Stimulated activated CD4-positive, alpha-beta T cell treated with anti-CD3 and anti-CD28 coated beads, Interleukin-1b, Interleukin-23, amount 100 ng/mL, for 4 hours (primary cell): ENCODE results near the gene NOTCH1.
"Not testable (repeated sequence)": the region's sequence is repeated elsewhere in the genome, so short reads cannot be mapped to it uniquely, and the experiment has no call there.

Experiments
- DNase-seq, 2 donors: peaks; one replicate each; pipeline ENCODE4 v3.0.0-alpha.2; 2020; ENCODE audit warnings: low read depth in 2 of 2

NOTCH1 gene

DNA sequence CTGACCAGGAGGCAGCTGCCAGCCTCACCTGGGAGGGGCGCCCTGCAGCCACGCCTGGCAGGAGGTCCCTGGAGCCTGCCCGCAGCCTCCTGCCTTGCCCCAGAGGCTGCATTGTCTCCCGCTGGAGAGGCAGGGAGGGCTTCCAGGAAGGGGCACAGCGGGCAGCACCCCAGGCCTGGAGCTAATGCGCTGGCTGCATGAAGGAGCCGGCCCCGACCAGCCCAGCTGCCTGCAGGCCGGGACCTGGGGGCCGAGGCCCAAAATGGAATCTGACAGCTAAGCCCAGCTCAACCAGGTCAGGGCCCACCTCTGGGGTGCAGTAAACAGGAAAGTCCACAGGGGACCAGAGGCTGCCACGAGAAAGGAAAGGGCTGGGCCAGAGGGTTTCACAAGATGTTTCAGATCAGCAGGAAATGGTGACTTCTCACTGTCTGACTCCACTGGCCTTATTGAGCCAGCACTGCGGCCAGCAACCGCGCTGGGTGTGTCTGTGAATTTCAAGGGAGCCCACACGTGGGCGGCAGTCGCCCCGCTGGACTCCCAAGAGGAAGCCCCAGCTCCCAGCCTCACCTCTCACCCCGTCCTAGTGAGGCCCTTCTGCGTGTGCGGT lies 18.6 kb upstream of the NOTCH1 start:
- no peak for DNase-seq

DNA sequence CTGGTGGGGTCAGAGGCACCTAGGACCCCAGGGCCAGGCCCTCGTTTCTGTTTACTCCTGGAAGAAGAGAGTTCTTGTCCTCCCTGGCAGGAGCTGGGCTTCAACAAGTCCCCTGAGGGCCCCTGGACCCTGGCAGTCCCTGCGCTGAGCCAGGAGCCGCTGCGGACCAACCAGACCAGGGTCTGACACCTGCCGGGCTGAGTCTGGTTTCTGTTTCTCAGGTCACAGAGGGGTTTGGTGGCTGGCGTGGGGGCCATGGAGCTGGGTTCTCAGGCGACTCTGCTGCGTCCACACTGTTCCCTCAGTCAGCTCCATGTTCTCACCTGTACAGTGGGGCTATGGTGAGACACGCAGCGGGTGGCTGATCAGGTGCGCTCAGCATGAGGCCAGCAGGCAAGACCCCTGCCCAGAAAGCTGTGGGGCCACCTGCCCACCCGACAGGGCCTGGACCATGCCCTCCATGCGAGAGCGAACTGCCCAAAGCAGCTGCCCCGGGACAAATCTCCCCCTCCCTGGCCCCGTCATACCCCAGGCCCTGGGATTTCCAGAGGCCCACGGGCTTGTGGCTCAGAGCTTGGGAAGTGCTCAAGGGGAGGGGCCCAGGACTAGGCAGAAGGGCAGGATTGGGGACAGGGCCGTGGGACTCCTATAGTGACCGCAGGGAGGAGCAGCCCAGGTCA lies 17.9 kb upstream of the NOTCH1 start:
- DNase-seq: no peak

DNA sequence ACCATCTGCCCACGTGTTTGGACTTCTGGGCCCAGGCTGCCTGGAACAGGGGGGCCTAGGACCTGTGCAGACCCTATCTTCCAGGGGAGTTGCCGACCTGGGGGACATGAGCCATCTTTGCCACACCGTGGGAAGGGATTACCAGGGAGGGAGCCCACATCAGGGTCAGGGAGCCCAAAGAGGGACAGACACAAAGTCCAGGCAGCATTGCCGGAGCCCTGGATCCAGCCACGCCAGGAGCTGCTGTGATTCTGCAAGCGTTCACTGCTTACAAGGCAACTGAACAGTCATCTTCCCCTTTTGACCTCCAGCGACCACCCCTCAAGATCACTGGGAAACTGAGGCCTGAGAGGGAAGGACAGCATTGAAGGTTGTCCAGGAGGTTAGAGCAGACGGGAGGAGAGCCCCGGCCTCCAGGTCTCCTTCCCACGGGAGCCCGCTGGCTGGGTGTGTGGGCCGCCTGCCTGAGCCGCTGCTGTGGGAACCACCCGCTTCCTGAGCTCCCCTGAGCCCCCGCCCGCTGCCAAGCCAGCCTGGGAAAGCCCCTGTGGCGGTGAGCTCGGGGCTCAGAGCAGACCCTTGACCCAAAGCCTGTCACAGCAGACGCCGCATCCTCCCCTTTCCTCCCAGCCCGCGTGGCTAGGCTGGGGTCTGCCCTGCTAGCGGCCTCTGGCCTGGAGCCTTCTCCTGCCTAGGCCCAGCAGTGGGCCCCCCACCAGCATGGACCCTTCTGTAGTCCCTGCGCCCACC lies 17.1 kb upstream of the NOTCH1 start:
- no peak for DNase-seq

DNA sequence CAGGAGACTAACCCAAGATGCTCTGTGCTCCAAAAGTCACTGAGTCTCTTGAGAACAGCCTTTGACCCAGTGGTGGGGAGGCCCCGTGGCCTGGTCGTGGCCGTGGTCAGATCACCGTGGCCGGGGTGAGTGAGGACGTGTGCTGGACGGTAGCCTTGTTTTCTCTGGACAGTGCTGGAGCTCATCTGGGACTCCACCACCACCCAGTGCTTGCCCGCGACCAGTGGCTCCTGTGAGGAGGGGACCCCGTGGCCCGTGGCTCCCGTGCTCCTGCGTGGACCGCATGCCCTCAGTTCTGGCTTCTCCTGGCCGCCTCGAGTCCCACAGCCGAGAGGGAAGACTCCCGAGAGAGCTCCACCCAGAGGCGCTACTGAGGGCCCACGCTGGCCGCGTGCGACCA lies 15.9 kb upstream of the NOTCH1 start:
- no peak for DNase-seq

DNA sequence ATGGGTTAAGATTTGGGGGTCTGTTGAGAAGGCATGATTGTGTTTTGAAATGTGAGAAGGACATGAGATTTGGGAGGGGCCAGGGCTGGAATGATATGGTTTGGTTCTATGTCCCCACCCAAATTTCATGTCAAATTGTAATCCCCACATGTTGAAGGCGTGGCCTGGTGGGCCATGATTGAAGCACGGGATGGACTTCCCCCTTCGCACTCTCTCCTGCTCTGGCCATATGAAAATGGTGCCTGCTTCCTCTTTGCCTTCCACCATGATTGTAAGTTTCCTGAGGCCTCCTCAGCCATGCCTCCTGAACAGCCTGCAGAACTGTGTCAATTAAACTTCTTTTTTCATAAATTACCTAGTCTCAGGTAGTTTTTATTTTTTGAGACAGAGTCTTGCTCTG lies 14.7 kb upstream of the NOTCH1 start:
- no peak for DNase-seq

DNA sequence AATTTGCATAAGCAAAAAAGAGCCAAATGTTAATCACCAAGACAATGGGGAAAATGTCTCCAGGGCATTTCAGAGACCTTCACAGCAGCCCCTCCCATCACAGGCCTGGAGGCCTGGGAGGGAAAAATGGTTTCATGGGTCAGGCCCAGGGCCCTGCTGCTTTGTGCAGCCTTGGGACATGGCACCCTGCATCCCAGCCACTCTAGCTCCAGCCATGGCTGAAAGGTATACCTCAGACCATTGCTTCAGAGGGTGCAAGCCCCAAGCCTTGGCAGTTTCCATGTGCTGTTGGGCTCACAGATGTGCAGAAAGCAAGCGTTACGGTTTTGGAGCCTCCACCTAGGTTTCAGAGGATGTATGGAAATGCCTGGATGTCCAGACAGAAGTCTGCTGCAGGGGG lies 13.5 kb upstream of the NOTCH1 start:
- DNase-seq: not testable (repeated sequence)

DNA sequence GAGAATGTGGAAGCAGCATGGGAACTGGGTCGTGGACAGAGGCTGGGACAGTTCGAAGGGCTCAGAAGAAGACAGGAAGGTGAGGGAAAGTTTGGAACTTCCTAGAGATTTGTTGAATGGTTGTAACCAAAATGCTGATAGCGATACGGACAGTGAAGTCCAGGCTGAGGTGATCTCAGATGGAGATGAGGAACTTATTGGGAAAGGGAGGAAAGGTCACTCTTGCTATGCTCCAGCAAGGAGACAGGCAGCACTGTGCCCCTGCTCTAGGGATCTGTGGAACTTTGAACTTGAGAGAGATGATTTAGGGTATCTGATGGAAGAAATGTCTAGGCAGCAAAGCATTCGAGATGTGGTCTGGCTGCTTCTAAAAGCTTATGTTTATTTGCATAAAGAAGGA lies 13.0 kb upstream of the NOTCH1 start:
- DNase-seq: not testable (repeated sequence)

DNA sequence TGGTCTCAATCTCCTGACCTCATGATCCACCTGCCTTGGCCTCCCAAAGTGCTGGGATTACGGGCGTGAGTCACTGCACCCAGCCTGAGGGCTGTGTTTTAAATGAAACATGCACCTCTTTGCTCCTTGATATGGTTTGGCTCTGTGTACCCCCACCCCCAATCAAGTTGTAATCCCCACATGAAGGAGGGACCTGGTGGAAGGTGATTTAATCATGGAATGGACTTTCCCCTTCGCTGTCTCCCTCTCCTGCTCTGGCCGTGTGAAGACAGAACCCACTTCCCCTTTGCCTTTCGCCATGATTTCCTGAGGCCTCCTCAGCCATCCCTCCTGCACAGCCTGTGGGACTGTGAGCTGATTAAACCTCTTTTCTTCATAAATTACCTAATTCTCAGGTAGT lies 12.5 kb upstream of the NOTCH1 start:
- DNase-seq: no peak

DNA sequence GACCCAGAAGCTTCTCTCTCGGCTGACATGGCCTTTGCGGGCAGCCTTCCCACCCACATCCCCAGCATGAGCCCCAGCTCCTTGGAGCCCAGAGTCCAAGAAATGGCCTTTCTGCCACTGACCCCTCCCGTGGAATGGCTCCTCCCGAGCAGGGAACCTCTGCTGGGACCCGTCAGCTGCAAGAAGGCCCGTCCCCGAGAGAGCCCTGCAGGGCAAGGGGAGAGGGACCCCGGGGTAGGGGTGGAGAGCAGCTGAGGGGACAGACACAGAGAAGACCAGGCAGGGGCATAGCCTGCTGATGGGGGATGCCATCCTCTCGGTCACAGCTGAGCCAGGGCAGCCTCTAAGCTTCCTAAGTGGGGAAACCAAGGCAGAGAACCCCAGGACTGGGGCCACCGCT lies 11.2 kb upstream of the NOTCH1 start:
- no peak for DNase-seq

DNA sequence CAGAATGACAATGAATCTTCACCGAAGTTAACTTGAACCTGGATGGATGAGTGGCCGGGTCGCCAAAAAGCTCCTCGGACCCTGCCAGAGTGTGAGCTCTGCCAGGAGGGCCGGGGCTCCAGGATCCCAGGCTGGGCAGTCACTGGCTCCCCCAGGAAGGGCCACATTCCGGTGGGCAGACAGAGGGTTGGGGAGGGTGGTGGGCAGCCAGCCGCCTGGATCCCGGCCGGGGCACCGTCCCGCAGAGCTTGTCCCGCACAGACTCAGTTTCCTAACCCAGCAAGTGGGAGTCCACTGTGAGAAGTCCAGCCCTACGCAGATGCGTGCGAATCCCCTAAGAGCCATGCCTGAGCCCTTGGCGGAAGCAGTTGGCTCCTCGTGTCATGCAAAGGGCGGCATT lies 10.3 kb upstream of the NOTCH1 start:
- DNase-seq: no peak

DNA sequence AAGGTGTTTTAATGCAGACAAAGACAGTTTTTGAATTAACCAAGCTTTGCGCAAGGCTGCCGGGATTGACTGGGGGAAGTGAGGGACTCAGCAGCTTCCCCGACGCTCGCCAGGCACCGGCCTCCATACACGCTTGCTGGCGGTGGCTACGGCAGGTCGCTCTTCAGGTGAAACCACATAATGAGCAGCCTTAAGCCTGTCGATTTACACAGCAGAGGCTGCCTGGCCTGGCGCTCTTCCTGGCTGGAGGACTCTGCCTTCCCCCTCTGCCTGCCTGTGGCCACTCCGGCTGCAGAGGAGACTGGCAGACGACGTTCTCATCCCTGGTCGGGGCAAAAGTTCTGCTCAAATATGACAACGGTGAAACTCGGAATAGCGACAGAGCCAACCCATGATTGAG lies 9.0 kb upstream of the NOTCH1 start:
- DNase-seq: no peak

DNA sequence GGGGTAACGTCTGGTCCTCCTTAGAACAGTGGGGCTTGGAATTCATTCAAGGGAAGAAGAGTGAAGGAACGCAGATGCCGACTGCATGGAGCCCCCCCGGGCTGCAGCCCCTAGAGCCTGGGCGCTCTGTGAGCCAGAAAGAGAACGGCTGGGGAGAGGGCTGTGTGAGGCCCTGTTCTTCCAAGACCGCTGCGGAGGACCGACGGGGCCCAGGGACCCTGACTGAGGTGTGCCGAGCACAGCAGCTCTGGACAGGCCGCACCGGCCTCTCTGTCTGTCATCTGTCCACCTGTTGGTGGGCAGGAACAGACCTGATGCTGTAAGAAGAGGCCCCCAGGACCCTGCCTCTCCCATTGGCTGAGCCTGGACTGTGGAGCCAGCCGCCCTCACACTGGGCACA lies 7.7 kb upstream of the NOTCH1 start:
- DNase-seq: no peak

DNA sequence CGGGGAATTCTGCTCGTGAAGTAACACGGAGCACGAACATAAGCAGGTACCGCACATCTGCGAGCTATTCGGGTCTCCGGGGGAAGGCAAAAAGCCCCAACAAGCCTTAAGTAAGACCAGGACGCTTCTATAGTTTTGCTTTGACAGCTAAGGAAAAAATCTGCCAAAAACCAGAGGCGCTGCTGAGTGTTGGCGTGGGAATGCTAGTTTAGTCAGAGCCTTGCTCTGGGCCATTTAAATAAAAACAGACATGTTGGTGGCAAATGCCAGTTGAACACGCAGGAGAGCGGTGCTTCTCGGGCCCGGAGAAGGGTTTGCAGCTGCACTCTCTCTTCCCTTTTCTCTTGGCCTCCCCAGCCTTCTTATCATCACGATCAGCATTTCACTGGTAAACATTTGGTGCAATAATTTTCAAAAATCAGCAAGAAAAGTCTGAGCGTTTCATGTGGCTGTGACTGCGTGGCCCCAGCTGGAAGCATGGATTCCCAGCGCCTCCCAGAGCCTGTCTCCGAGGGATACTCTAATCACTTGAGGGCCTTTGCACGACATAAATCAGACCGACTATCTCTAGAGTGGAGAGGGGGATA lies 6.4 kb upstream of the NOTCH1 start:
- DNase-seq: no peak

DNA sequence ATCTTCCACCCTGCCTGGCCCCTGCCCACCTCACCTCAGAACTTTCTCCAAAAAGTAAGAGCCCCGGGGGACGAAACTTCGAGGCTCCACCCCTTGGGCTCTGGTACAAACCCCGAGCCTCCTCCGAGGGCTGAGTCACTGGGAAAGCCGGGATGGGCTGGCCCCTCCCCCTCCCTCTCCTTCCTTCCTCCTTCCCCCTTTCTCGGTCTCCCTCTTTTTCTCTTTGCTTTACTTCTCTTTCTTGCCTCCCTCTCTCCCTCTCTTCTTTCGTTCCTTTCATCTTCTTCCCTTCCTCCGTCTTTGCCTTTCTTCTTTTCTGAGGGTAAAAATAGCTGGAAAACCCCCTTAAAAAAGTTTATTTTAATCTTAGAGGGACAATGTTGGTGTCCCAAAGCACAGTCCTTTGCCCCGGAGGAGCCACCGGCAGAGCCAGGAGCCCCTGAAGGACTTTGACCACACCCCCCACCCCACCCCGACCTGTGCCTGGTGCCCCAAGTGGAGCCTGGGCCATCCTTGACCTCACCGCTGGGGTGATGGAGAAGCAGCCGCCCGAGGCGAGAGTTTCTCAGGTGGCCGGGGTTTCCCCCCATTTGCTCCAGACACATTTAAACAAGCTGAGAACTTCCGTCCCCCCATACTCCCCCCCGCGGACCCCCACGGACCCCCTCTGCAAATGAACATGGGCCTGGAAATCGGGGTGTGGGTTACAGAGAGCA lies 5.7 kb upstream of the NOTCH1 start:
- DNase-seq: no peak

DNA sequence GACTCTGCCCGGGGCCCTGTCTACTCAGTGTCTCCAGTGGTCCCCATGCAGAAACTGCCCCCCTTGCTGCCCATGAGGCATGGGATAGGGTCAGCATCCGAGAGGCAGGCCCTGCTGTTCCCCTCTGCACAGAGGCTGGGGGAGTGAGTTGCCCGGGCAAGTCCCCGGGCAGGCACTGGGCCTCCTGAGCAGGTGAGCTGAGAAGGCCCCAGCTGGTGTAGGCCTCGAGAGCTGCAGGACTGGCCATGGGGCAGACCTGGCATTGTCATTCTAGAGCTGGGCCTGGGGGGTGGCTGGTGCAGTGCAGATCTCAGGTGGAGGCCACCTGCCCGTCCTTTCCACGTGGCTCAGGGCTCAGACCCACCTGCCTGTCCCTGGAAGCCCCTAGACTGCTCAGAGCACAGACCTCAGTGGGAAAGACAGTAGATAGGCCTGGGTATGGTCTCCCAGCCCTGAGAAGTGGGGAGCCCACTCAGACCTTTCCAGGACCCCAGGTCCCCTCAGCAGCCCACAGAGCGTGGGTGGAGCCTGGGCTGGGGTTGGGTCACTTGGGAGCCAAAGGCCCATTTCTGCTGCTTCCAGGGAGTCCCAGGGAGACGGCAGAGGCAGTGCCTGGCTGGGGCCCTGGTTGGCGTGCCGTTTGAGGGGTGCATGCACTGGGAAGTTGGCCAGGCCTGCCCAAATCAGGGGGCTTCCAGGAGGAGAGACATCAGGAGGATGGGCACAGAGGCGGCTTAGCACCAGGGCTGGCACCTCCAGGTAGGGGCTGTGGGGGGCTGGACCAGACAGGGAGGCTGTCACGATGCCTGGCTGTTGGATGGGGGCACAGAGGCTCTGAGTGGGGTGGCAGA lies 4.8 kb upstream of the NOTCH1 start:
- DNase-seq: no peak

DNA sequence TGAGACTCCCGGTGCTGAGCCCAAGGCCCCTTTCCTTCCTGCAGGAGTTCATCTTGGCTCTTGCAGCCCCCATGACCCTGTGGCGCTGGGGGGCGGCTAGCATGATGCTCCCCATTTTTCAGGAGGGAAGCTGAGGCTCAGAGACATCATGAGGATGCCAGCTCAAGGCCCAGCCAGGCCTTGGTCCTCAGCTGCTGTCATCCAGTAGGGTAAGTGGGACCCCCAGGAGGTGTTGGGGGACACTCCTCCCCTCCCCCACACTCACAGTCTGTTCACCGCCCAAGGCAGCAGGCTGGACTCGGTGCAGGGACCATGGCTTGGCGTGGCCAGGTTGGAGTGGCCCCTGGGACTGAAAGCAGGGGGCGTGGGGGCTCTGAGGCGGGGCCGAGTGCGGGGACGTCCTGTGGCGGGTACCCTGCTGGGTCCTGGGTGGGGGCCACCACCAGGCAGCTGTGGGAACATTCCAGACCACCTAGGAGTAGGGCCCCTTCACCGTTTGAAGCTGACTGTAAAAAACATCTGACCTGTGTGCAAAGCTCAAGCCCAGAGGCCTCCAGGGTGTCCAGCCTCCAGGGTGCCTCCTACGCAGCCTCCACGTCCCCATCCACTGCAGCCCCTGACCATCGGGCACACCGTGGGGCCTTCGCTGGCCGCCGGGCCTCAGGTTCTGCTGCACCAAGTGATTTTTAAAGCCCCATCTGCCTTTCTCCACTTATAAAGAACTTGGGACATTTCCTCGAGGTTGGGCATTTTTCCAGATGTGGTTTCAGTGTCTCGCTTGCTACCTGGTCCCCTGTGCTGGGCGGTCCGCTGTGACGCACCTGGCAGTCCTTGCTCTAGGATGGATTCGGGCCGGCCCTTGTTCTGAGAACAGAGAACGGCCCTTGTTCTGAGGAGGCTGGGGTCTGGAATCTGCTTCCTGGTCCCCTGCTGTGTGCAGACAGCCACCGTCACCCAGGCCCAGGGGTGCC lies 3.4 kb upstream of the NOTCH1 start:
- no peak for DNase-seq

DNA sequence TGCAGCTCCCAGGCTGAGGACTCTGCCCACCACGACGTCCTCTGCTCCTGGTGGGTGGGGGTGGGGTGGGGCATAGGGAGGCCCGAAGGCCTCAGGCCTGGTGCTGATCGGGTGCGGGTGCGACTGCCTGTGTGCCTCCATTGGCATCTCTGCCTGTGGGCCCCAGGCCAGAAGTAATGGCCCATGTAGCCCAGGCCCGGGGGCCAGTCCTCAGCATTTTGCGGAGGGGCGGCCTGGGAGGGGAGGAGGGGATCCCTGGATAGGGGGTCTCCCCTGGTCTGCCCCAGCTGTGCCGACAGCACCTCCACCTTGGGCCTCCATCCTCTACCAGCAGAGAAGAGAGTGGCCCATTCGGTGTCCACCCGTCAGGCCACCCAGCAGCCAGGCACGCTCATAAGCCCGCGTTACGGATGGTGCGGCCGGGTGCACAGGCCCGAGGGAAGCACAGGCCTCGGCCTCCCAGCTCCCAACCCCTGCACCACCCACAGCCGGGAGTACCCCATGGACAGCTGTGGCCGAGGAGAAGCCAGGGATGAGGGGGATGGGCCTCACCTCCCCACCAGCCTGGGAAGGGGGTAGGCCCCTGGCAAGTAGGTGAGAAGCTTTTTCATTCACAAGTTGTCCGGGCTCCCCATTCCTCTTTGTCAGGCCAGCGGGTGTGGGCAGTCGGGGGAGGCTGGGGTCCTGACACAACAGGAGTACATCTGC lies 1.8 kb upstream of the NOTCH1 start:
- no peak for DNase-seq

DNA sequence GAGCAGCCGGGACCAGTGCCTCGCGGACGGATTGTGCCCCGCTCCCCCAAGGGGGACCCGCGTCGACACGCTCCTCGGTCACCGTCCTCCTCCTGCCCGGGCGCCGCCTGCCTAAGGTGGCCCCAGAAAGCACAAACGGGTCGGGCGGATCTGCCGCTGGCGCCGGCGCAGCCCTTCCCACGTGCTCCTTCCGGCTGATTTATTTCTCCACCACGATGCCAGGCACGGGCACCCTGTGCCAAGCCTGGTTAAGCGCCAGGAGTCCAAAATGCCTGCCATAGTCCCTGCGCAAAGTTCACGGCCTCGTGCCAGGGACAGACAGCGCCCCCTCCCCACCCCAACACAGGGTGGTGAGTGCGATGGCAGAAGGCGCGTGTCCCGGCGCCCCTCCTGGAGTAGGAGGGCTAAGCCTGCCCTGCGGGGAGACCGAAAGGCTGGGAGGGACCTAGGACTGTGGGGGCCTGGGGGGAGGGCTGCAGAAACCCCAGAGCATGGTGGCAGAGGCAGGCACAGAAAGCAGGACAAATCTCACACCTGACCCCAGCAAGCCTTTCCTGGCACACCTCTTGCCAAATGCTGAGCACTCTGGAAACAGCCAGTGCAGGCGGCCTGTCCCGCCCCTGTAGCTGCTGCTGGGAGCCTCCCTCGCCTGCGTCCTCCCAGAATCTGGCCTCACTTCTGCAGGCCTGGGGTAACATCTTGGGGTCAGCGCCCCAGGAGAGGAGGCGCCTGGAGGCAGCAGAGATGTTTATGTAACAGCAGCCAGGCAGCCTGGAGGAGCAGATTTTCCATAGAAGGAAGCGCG lies 1.1 kb upstream of the NOTCH1 start:
- DNase-seq: peak in 1 of 2 donors; percentile 43

DNA sequence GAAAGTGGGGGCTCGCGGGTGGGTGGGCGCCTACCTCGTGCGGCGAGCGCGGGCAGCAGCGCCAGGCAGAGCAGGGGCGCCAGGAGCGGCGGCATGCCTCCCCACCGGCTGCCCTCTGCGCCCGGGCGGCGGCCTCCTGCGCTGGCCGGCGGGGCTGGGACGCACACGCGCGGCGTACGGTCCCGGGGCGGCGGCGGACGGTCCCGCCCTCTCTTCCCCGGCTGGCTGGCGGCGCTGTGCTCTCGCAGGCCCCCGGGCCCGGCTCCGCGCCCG lies 220 bp downstream of the NOTCH1 start:
- DNase-seq: no peak
